ENCODE results near the gene NNAT. TPM values are rescaled to one million over a fixed set of nuclear protein-coding genes. Genes with fewer than 3 reads are reported as not detected.
"Not testable (repeated sequence)": the region's sequence is repeated elsewhere in the genome, so short reads cannot be mapped to it uniquely, and the experiment has no call there.

Gene NNAT, protein sequence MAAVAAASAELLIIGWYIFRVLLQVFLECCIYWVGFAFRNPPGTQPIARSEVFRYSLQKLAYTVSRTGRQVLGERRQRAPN
- total RNA-seq: 20.3 and 25.0 TPM in 2 replicates

DNA sequence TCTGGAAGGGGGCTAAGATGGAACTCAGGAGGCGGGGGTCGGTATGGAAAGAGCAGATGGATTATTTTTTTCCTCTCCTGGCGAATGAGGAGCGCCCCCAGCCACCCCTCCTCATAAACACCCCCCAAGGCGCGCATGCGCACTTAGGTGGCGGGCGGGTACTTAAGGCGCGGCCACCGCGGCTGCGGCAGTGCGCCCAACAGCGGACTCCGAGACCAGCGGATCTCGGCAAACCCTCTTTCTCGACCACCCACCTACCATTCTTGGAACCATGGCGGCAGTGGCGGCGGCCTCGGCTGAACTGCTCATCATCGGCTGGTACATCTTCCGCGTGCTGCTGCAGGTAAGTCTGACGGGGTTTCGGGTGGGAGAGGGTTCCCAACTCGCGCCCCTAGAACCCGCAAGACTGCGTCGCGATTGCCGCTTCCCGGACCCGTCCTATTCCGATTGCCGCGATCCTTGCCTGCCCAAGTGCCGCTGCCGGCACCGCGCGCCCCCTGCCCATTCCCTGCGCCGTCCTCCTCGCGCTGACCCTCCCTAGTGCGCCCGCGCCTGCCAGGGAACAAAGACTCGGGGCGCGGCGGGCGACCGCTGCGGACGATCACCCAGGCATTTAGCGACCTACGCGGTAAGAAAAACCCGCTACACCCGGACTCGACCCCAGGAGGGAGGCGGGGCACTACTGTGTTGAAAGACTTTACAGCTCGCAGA, at the start of gene NNAT:
Gene NNAT, plus strand, starts transcription at position 190 of the 711 bp plus-strand sequence. Its CDS starts 82 bp downstream, at position 272.
- peak within 1 kb of the TSS; percentile 54 for H3K4me3 ChIP-seq (ENCODE audit: low read depth, low read length)
- peaks cover 1% of the 10 kb centered on the region for H3K36me3 ChIP-seq (ENCODE audit: control insufficient read depth, insufficient read depth, low read length)
- DNase-seq (ENCODE audit: low read depth): no peak
- H3K27me3 ChIP-seq (ENCODE audit: control insufficient read depth, insufficient read depth, low read length): no peaks in the 10 kb centered on the region
- TF ChIP-seq, protein P1, sequence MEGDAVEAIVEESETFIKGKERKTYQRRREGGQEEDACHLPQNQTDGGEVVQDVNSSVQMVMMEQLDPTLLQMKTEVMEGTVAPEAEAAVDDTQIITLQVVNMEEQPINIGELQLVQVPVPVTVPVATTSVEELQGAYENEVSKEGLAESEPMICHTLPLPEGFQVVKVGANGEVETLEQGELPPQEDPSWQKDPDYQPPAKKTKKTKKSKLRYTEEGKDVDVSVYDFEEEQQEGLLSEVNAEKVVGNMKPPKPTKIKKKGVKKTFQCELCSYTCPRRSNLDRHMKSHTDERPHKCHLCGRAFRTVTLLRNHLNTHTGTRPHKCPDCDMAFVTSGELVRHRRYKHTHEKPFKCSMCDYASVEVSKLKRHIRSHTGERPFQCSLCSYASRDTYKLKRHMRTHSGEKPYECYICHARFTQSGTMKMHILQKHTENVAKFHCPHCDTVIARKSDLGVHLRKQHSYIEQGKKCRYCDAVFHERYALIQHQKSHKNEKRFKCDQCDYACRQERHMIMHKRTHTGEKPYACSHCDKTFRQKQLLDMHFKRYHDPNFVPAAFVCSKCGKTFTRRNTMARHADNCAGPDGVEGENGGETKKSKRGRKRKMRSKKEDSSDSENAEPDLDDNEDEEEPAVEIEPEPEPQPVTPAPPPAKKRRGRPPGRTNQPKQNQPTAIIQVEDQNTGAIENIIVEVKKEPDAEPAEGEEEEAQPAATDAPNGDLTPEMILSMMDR (IDR thresholded peaks at IDR 0.05; ENCODE audit: insufficient read depth, low read length, poor library complexity, severe bottlenecking): no peak

DNA sequence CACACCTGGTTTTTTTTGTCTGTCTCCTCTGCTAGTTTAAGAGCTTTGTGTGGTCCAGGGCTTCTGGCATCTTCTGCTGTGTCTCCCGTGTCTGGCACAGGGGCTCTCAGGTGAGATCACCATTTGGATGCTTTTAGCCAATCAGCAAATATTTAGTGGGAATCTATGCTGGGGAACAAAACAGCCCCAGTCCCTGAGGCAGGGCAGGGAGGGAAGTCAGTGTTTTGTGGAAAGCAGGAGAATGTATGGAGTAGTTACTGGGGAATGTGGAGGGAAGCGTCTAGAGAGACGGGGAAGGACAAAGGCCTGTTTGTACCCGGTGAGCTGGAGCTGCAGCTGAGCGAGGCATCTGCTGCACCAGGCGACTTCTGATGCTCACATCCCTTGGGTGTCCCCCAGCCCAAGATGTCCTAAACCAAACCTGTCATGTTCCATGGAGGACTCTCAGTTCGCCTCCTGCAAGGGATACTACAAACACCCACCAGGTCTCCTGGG, 49.3 kb upstream of the NNAT start:
- H3K36me3 ChIP-seq (ENCODE audit: control insufficient read depth, insufficient read depth, low read length): no peaks in the 10 kb centered on the region
- TF ChIP-seq, protein P1 (IDR thresholded peaks at IDR 0.05; ENCODE audit: insufficient read depth, low read length, poor library complexity, severe bottlenecking): no peak
- DNase-seq (ENCODE audit: low read depth): no peak
- H3K4me3 ChIP-seq (ENCODE audit: low read depth, low read length): no peak overlapping the region
- H3K27me3 ChIP-seq (ENCODE audit: control insufficient read depth, insufficient read depth, low read length): peaks cover 8% of the 10 kb centered on the region

DNA sequence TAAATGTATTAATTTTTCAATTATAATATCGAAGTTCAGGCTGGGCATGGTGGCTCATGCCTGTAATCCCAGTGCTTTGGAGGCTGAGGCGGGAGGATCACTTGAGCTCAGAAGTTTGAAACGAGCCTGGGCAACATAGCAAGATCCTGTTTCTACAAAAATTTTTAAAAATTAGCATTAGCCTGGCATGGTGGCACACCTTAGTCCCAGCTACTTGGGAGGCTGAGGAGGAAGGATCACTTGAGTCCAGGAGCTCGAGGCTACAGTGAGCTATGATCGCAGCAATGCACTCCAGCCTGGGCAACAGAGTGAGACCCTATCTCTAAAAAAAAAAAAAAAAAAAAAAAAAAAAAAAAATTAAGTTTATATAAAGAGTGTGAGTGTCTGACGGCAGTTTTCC, 48.6 kb upstream of the NNAT start:
- not testable (repeated sequence) for H3K4me3 ChIP-seq (ENCODE audit: low read depth, low read length); H3K36me3 ChIP-seq (ENCODE audit: control insufficient read depth, insufficient read depth, low read length); DNase-seq (ENCODE audit: low read depth); H3K27me3 ChIP-seq (ENCODE audit: control insufficient read depth, insufficient read depth, low read length)

DNA sequence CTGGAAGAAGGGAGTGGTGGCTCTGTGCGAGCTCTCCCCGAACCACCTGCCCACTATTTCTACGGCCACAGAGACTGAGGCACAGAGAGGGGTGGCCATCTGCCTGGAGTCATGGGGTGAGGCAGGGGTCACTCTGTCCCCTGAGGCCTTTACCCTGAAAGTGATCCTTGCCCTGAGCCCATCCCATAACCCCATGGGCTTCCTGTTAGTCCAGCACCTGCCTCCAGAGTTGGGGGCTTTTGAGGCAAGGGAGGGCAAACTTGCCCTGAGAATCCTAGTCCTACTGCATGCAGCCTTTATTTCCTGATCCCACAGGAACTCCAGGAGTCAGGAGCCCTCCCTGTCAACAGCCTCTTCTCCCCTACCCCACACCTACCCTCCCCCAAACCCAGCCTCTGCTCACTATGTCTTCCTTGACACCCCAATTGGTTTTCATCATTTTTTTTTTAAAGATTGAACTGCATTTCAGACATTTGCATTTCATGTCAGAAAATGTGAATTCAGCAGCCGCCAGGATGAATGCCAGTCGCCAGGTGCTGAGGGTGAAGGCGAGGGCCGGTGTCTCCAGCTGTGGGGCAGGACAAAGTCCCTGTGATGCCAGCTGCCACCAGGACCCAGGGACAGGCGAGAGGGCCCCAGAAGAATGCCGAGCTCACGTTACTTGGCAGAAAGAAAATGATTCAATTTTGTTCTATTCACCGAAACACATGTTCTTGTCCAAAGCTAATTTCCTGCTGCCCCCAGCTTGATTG, 47.6 kb upstream of the NNAT start:
- Histone ChIP-seq H3K4me3 (ENCODE audit: low read depth, low read length) (no peak overlapping the region), H3K36me3 (ENCODE audit: control insufficient read depth, insufficient read depth, low read length) (no peaks in the 10 kb centered on the region), H3K27me3 (ENCODE audit: control insufficient read depth, insufficient read depth, low read length) (peaks cover 10% of the 10 kb centered on the region)
- no peak for DNase-seq (ENCODE audit: low read depth)
- TF ChIP-seq, protein P1 (IDR thresholded peaks at IDR 0.05; ENCODE audit: insufficient read depth, low read length, poor library complexity, severe bottlenecking): no peak

DNA sequence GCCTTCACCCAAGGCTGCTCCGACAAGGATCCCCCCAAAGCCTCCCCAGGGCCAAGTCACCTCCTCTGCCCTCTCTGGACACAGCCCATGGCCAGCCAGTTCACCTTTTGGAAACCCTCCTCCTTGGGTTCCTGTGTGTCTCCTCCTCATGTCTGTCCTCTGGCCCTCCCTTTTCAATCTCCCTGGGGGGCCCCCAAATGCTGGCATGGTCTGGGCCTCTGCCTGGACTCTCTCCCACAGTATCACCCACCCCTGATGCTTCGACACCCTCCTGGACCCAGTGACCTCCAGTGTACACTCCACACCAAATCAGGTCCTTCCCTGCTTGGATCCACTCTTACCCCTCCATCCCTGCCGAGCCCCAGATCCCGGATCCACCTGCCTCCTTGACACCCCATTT, 46.7 kb upstream of the NNAT start:
- TF ChIP-seq, protein P1 (IDR thresholded peaks at IDR 0.05; ENCODE audit: insufficient read depth, low read length, poor library complexity, severe bottlenecking): no peak
- Histone ChIP-seq H3K27me3 (ENCODE audit: control insufficient read depth, insufficient read depth, low read length) (peaks cover 11% of the 10 kb centered on the region), H3K4me3 (ENCODE audit: low read depth, low read length) (no peak overlapping the region), H3K36me3 (ENCODE audit: control insufficient read depth, insufficient read depth, low read length) (no peaks in the 10 kb centered on the region)
- DNase-seq (ENCODE audit: low read depth): no peak

DNA sequence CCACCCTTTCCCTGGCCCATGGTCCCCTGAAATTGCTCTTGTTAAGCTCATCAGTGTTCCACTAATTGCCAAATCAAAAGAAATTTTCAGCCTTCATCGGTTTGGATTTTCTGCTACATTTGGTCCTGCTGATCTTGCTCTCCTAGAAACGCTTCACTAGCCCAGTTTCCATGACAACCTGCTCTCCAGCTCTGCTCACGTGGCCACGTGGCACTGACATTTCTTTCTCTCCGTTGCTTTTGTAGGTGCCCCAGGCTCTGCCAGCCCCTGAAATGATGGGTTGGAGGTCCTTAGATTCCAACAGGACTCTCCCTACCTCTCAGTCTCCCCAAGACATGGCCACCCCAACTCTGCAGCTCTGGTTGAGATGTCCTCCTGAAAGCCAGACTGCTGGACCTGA, 45.8 kb upstream of the NNAT start:
- DNase-seq (ENCODE audit: low read depth): no peak
- Histone ChIP-seq H3K4me3 (ENCODE audit: low read depth, low read length) (no peak overlapping the region), H3K27me3 (ENCODE audit: control insufficient read depth, insufficient read depth, low read length) (peaks cover 11% of the 10 kb centered on the region), H3K36me3 (ENCODE audit: control insufficient read depth, insufficient read depth, low read length) (no peaks in the 10 kb centered on the region)
- TF ChIP-seq, protein P1 (IDR thresholded peaks at IDR 0.05; ENCODE audit: insufficient read depth, low read length, poor library complexity, severe bottlenecking): no peak

All from kidney epithelial cell (primary cell).